Neutrophil (primary cell): ENCODE data around the gene UBE3D.

Source experiments
- H3K27ac ChIP-seq: fragments of 200-600 bp; sonication (generic); 2 replicates; pipeline ENCODE4 v1.5.1; 2016; ENCODE audit warnings: mild to moderate bottlenecking, moderate library complexity
- H3K27me3 ChIP-seq: fragments of 200-600 bp; sonication (generic); 2 replicates; pipeline ENCODE4 v1.6.0; 2016; ENCODE audit warnings: mild to moderate bottlenecking
- H3K36me3 ChIP-seq: fragments of 200-600 bp; sonication (generic); 2 replicates; pipeline ENCODE4 v1.5.1; 2017
- H3K4me1 ChIP-seq, 2 experiments: fragments of 200-600 bp in 1 of 2; sonication (generic) in 1 of 2; 1 replicate in 1 of 2; 2 replicates in 1 of 2; pipeline versions ENCODE4 v1.5.1 to v1.6.1; 2013 to 2016; ENCODE audit warnings: low read depth in 1 of 2, low read length in 1 of 2, mild to moderate bottlenecking in 1 of 2, moderate library complexity in 1 of 2; ENCODE audit not compliant: control insufficient read depth in 1 of 2, insufficient read depth in 1 of 2
- H3K4me3 ChIP-seq, 2 experiments: fragments of 200-600 bp in 1 of 2; sonication (generic) in 1 of 2; 1 replicate in 1 of 2; 2 replicates in 1 of 2; pipeline ENCODE4 v1.5.1; 2013 to 2016; ENCODE audit warnings: low read depth in 1 of 2, low read length in 1 of 2, mild to moderate bottlenecking in 1 of 2, moderate library complexity in 1 of 2
- H3K9me3 ChIP-seq: fragments of 200-600 bp; sonication (generic); 2 replicates; pipeline ENCODE4 v1.5.1; 2016
- CTCF ChIP-seq: fragments of 200-600 bp; sonication (generic); IDR thresholded peaks from 2 replicates; pipeline ENCODE4 v1.5.1; 2016; ENCODE audit warnings: antibody characterized with exemption

UBE3D gene

GRCh38 chr6:82959385-82959941, 106.2 kb downstream of the UBE3D start:
- no peaks in the 10 kb centered on the region for H3K9me3 ChIP-seq
- H3K36me3 ChIP-seq = no peaks in the 10 kb centered on the region
- no peaks in the 10 kb centered on the region for H3K4me1 ChIP-seq
- no peak for TF ChIP-seq CTCF
- H3K27ac ChIP-seq = no peak overlapping the region
- H3K4me3 ChIP-seq = no peak overlapping the region
- no peaks in the 10 kb centered on the region for H3K27me3 ChIP-seq

- Histone ChIP-seq H3K27me3 (no peaks in the 10 kb centered on the region), H3K36me3 (no peaks in the 10 kb centered on the region), H3K4me3 (no peak overlapping the region), H3K4me1 (no peaks in the 10 kb centered on the region), H3K9me3 (no peaks in the 10 kb centered on the region), H3K27ac (no peak overlapping the region)
- no peak for TF ChIP-seq CTCF
Observed at GRCh38 chr6:82958551-82958950, 107.1 kb downstream of the UBE3D start.

DNA sequence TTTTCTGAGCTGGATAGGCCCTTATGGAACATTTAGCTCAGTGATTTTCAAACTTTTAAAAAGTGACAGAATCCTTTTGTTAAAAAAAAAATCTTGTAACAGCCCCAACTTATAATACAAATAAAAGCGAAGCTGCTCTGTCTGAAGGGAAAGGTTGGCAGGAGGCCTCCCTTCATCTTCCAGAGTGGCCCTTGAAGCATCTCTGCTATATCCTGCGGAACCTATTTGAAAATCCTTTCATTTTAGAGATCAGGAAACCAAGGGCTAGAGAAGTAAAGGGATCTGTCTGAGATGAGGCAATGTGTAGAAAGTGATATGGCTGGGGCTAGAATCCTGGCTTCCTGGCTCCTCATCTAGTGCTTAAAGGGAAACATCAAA, 107.8 kb downstream of the UBE3D start:
- no peak for TF ChIP-seq CTCF
- Histone ChIP-seq H3K4me1 (no peaks in the 10 kb centered on the region), H3K27me3 (no peaks in the 10 kb centered on the region), H3K9me3 (no peaks in the 10 kb centered on the region), H3K4me3 (no peak overlapping the region), H3K27ac (no peak overlapping the region), H3K36me3 (no peaks in the 10 kb centered on the region)

DNA sequence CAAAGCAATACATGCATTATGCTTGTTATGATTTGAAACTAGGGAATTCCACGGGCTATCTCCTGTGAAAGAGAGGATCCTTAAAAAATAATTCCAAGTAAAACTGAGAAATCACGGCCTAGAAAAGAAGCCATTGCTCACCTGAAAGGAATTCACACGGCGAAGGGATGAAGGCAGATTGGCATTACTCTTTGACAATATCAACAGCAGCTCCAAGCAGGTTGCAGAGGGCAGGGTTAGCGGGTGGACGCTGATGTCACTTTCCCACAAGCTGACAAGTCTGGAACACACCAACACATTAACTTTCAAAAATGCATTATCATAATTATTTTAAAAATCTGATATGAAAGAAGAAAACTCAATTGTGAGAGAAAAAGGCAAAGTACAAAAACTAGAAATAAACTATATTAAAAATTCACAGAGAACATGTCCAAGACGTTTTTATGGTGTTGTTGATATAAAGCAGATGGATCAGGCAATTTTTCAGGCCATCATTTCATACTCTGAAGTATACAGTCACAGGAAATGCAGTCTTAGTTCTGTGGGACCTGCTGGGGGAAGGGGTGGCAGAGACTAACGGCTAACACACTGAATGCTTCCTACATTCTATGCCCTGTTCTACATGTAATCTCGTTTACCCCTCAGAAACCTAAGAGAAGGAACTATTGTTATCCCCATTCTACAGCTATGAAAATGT, 108.3 kb downstream of the UBE3D start:
- H3K9me3 ChIP-seq = no peaks in the 10 kb centered on the region
- TF ChIP-seq CTCF = no peak
- H3K27ac ChIP-seq = no peak overlapping the region
- H3K27me3 ChIP-seq = no peaks in the 10 kb centered on the region
- no peak overlapping the region for H3K4me3 ChIP-seq
- H3K4me1 ChIP-seq = no peaks in the 10 kb centered on the region
- H3K36me3 ChIP-seq = no peaks in the 10 kb centered on the region

- no peak for TF ChIP-seq CTCF
- Histone ChIP-seq H3K36me3 (no peaks in the 10 kb centered on the region), H3K4me1 (no peaks in the 10 kb centered on the region), H3K4me3 (no peak overlapping the region), H3K9me3 (no peaks in the 10 kb centered on the region), H3K27me3 (no peaks in the 10 kb centered on the region), H3K27ac (no peak overlapping the region)
Observed at GRCh38 chr6:82955841-82956240, 109.8 kb downstream of the UBE3D start.
